ENCODE data around the gene RNPS1. TPM values are rescaled to one million over a fixed set of nuclear protein-coding genes. Genes with fewer than 3 reads are reported as not detected.

The RNPS1 gene
- total and polyA plus RNA-seq, 2 experiments from 2014 or later, result 220 to 319 TPM

GRCh38 chr16:2207872-2208271 is 60.1 kb downstream of the RNPS1 start:
- TF ChIP-seq, protein P1, sequence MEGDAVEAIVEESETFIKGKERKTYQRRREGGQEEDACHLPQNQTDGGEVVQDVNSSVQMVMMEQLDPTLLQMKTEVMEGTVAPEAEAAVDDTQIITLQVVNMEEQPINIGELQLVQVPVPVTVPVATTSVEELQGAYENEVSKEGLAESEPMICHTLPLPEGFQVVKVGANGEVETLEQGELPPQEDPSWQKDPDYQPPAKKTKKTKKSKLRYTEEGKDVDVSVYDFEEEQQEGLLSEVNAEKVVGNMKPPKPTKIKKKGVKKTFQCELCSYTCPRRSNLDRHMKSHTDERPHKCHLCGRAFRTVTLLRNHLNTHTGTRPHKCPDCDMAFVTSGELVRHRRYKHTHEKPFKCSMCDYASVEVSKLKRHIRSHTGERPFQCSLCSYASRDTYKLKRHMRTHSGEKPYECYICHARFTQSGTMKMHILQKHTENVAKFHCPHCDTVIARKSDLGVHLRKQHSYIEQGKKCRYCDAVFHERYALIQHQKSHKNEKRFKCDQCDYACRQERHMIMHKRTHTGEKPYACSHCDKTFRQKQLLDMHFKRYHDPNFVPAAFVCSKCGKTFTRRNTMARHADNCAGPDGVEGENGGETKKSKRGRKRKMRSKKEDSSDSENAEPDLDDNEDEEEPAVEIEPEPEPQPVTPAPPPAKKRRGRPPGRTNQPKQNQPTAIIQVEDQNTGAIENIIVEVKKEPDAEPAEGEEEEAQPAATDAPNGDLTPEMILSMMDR (IDR thresholded peaks at IDR 0.05; ENCODE audit: low read depth, low read length), result no peak
- peaks cover 19% of the 10 kb centered on the region for H3K4me1 ChIP-seq (ENCODE audit: low read depth)
- H3K4me3 ChIP-seq, result no peak overlapping the region
- no peaks in the 10 kb centered on the region for H3K9me3 ChIP-seq (ENCODE audit: low read depth)
- no peak for DNase-seq (ENCODE audit: low read depth in 1 of 2, low spot score in 1 of 2)
- H3K27ac ChIP-seq, result no peak overlapping the region
- H3K27me3 ChIP-seq, result no peaks in the 10 kb centered on the region
- peaks cover 5% of the 10 kb centered on the region for H3K36me3 ChIP-seq

- H3K4me1 ChIP-seq (ENCODE audit: low read depth), result peaks cover 19% of the 10 kb centered on the region
- H3K9me3 ChIP-seq (ENCODE audit: low read depth), result no peaks in the 10 kb centered on the region
- H3K27me3 ChIP-seq, result no peaks in the 10 kb centered on the region
- DNase-seq (ENCODE audit: low read depth in 1 of 2, low spot score in 1 of 2), result peak in 1 of 2 donors; percentile 27
- H3K36me3 ChIP-seq, result peaks cover 5% of the 10 kb centered on the region
- H3K27ac ChIP-seq, result no peak overlapping the region
- no peak overlapping the region for H3K4me3 ChIP-seq
- TF ChIP-seq, protein P1 (IDR thresholded peaks at IDR 0.05; ENCODE audit: low read depth, low read length), result no peak
These were observed 61.0 kb downstream of the RNPS1 start for GRCh38 chr16:2206780-2207433.

DNA sequence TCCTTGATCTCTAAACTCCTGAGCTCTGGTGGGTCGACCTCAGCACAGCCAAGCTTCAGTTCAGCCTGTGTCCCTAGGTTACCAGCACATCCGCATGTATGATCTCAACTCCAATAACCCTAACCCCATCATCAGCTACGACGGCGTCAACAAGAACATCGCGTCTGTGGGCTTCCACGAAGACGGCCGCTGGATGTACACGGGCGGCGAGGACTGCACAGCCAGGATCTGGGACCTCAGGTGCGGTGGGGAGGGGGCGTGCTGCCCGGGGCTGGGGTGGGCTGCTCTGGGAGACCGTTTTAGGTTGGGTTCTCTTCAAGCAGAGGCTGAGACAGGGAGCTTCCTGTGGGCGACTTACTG is 61.5 kb downstream of the RNPS1 start:
- H3K27me3 ChIP-seq, result no peaks in the 10 kb centered on the region
- peaks cover 19% of the 10 kb centered on the region for H3K4me1 ChIP-seq (ENCODE audit: low read depth)
- H3K4me3 ChIP-seq, result peak overlapping the region; percentile 75
- DNase-seq (ENCODE audit: low read depth in 1 of 2, low spot score in 1 of 2), result no peak
- no peaks in the 10 kb centered on the region for H3K9me3 ChIP-seq (ENCODE audit: low read depth)
- TF ChIP-seq, protein P1 (IDR thresholded peaks at IDR 0.05; ENCODE audit: low read depth, low read length), result no peak
- peaks cover 5% of the 10 kb centered on the region for H3K36me3 ChIP-seq
- H3K27ac ChIP-seq, result no peak overlapping the region

DNA sequence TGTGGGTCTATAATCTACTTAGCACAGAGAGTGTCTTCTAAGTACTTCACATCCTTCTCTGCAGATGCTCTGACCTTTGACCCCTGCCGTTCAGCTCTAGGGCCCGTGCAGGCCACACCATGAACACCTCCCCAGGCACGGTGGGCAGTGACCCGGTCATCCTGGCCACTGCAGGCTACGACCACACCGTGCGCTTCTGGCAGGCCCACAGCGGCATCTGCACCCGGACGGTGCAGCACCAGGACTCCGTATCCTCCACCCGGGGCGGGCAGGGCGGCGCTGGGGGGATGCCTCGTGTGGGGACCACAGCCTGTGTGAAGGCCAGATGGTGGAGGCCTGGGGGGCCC is 62.0 kb downstream of the RNPS1 start:
- Histone ChIP-seq H3K36me3 (peaks cover 5% of the 10 kb centered on the region), H3K4me3 (peak overlapping the region; percentile 75), H3K27me3 (no peaks in the 10 kb centered on the region), H3K9me3 (ENCODE audit: low read depth) (no peaks in the 10 kb centered on the region), H3K4me1 (ENCODE audit: low read depth) (peaks cover 17% of the 10 kb centered on the region), H3K27ac (peak overlapping the region; percentile 6)
- TF ChIP-seq, protein P1 (IDR thresholded peaks at IDR 0.05; ENCODE audit: low read depth, low read length), result no peak
- DNase-seq (ENCODE audit: low read depth in 1 of 2, low spot score in 1 of 2), result no peak

GRCh38 chr16:2205104-2205966 is 62.6 kb downstream of the RNPS1 start, which contains the start of gene MLST8:
Gene MLST8, plus strand, starts transcription at chr16:2205454. Its CDS starts 632 bp downstream, at chr16:2206086.
- Histone ChIP-seq H3K9me3 (ENCODE audit: low read depth) (no peaks in the 10 kb centered on the region), H3K4me3 (peak within 1 kb of the TSS; percentile 75), H3K36me3 (peaks cover 5% of the 10 kb centered on the region), H3K27me3 (peaks cover under 1% of the 10 kb centered on the region), H3K4me1 (ENCODE audit: low read depth) (peaks cover 11% of the 10 kb centered on the region), H3K27ac (peak within 1 kb of the TSS; percentile 96)
- peak; percentile 91 to 92 for DNase-seq (ENCODE audit: low read depth in 1 of 2, low spot score in 1 of 2)
- TF ChIP-seq, protein P1 (IDR thresholded peaks at IDR 0.05; ENCODE audit: low read depth, low read length), result peak; percentile 29

Measured in cardiac muscle cell (in vitro differentiated cells and primary cell).